ENCODE measurements around the gene KIAA0232. TPM values are rescaled to one million over a fixed set of nuclear protein-coding genes. Genes with fewer than 3 reads are reported as not detected.
A peak's percentile ranks its signal among the peaks of the same experiment; 100 is the strongest.

KIAA0232 gene
- total RNA-seq, 6 experiments from 2014 or later, result 12.0 to 23.8 (median 16.5) TPM

GRCh38 chr4:6760865-6761264 lies 21.7 kb upstream of the KIAA0232 start:
- no peaks in the 10 kb centered on the region for H3K9me3 ChIP-seq
- H3K36me3 ChIP-seq, result no peaks in the 10 kb centered on the region
- TF ChIP-seq CTCF (IDR thresholded peaks at IDR 0.05), result no peak
- no peak for TF ChIP-seq POLR2A (IDR thresholded peaks at IDR 0.05)
- 94% methylated on average over 3 of the region's 9 CpGs for WGBS (ENCODE audit: insufficient coverage, low coverage, low lambda C conversion rate, missing lambda C conversion rate)
- H3K27ac ChIP-seq, result no peak overlapping the region
- no peaks in the 10 kb centered on the region for H3K4me1 ChIP-seq
- no peak for ATAC-seq
- no peak overlapping the region for H3K4me3 ChIP-seq
- peak in 1 of 3 donors; percentile 5 for DNase-seq
- intact Hi-C loops (cut with DNase I), result no loop called here
- no peaks in the 10 kb centered on the region for H3K27me3 ChIP-seq

- ATAC-seq (peak in 1 of 4 donors; percentile 9), DNase-seq (no peak)
- WGBS (ENCODE audit: insufficient coverage, low coverage, low lambda C conversion rate, missing lambda C conversion rate), result 78% methylated on average over 18 of the region's 35 CpGs
- Histone ChIP-seq H3K4me3 (no peak overlapping the region), H3K27me3 (no peaks in the 10 kb centered on the region), H3K27ac (no peak overlapping the region), H3K9me3 (no peaks in the 10 kb centered on the region), H3K4me1 (no peaks in the 10 kb centered on the region), H3K36me3 (no peaks in the 10 kb centered on the region)
- intact Hi-C loops (cut with DNase I), result no loop called here
- TF ChIP-seq POLR2A (IDR thresholded peaks at IDR 0.05), result no peak
- TF ChIP-seq CTCF (IDR thresholded peaks at IDR 0.05), result no peak
Measured at GRCh38 chr4:6761649-6762615, 20.6 kb upstream of the KIAA0232 start.

- H3K27ac ChIP-seq, result no peak overlapping the region
- 63% methylated on average over 14 of the region's 16 CpGs for WGBS (ENCODE audit: insufficient coverage, low coverage, low lambda C conversion rate, missing lambda C conversion rate)
- H3K36me3 ChIP-seq, result no peaks in the 10 kb centered on the region
- H3K4me3 ChIP-seq, result no peak overlapping the region
- ATAC-seq, result no peak
- DNase-seq, result no peak
- H3K4me1 ChIP-seq, result no peaks in the 10 kb centered on the region
- intact Hi-C loops (cut with DNase I), result no loop called here
- TF ChIP-seq POLR2A (IDR thresholded peaks at IDR 0.05), result no peak
- TF ChIP-seq CTCF (IDR thresholded peaks at IDR 0.05), result no peak
- H3K9me3 ChIP-seq, result no peaks in the 10 kb centered on the region
- H3K27me3 ChIP-seq, result no peaks in the 10 kb centered on the region
Measured at GRCh38 chr4:6763330-6763851, 19.1 kb upstream of the KIAA0232 start.

- no peak for TF ChIP-seq CTCF (IDR thresholded peaks at IDR 0.05)
- no peak for TF ChIP-seq POLR2A (IDR thresholded peaks at IDR 0.05)
- DNase-seq, result no peak
- ATAC-seq, result no peak
- H3K27me3 ChIP-seq, result no peaks in the 10 kb centered on the region
- WGBS (ENCODE audit: insufficient coverage, low coverage, low lambda C conversion rate, missing lambda C conversion rate), result 83% methylated on average over 10 of the region's 11 CpGs
- no peaks in the 10 kb centered on the region for H3K9me3 ChIP-seq
- H3K36me3 ChIP-seq, result no peaks in the 10 kb centered on the region
- no peak overlapping the region for H3K27ac ChIP-seq
- H3K4me3 ChIP-seq, result no peak overlapping the region
- no peaks in the 10 kb centered on the region for H3K4me1 ChIP-seq
- intact Hi-C loops (cut with DNase I), result no loop called here
Measured at GRCh38 chr4:6764976-6765620, 17.4 kb upstream of the KIAA0232 start.

Data from right lobe of liver (tissue), 6 donors.